ENCODE data around the gene DNAJC5.

The DNAJC5 gene

DNA sequence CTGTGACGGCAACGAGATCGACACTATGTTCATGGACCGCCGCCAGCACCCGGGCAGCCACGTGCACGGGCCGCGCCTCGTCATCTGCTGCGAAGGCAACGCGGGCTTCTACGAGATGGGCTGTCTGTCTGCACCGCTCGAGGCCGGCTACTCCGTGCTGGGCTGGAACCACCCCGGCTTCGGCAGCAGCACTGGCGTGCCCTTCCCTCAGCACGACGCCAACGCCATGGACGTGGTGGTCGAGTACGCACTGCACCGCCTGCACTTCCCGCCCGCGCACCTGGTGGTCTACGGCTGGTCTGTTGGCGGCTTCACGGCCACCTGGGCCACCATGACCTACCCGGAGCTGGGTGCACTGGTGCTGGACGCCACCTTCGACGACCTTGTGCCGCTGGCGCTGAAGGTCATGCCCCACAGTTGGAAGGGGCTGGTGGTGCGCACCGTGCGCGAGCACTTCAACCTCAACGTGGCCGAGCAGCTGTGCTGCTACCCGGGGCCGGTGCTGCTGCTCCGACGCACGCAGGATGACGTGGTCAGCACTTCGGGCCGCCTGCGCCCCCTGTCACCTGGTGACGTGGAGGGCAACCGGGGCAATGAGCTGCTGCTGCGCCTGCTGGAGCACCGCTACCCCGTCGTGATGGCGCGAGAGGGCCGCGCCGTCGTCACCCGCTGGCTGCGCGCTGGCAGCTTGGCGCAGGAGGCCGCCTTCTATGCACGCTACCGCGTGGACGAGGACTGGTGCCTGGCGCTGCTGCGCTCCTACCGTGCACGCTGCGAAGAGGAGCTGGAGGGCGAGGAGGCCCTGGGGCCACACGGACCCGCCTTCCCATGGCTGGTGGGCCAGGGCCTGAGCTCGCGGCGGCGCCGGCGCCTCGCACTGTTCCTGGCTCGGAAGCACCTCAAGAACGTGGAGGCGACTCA is 32.7 kb upstream of the DNAJC5 start:
- Histone ChIP-seq H3K27ac (ENCODE audit: low read depth, low read length) (no peak overlapping the region), H3K4me2 (ENCODE audit: low read depth, low read length, poor library complexity, severe bottlenecking) (no peak overlapping the region), H3K79me2 (ENCODE audit: insufficient read depth, low read length) (peaks cover 17% of the 10 kb centered on the region), H3K9me3 (ENCODE audit: insufficient read depth, low read length) (no peaks in the 10 kb centered on the region), H3K9me2 (replicated peaks; ENCODE audit: insufficient read depth, low read length) (no peaks in the 10 kb centered on the region), H3K36me3 (ENCODE audit: low read length) (no peaks in the 10 kb centered on the region), H4K20me1 (ENCODE audit: low read depth, low read length) (no peaks in the 10 kb centered on the region), H3K9ac (ENCODE audit: low read length) (no peak overlapping the region), H3K4me3 (ENCODE audit: insufficient read depth, low read length, poor library complexity, severe bottlenecking) (no peak overlapping the region), H3F3A (ENCODE audit: insufficient read depth) (peaks cover 8% of the 10 kb centered on the region), H3K27me3 (ENCODE audit: low read length) (no peaks in the 10 kb centered on the region), H2AFZ (ENCODE audit: low read depth, low read length, severe bottlenecking) (no peak overlapping the region)
- TF ChIP-seq, protein P1, sequence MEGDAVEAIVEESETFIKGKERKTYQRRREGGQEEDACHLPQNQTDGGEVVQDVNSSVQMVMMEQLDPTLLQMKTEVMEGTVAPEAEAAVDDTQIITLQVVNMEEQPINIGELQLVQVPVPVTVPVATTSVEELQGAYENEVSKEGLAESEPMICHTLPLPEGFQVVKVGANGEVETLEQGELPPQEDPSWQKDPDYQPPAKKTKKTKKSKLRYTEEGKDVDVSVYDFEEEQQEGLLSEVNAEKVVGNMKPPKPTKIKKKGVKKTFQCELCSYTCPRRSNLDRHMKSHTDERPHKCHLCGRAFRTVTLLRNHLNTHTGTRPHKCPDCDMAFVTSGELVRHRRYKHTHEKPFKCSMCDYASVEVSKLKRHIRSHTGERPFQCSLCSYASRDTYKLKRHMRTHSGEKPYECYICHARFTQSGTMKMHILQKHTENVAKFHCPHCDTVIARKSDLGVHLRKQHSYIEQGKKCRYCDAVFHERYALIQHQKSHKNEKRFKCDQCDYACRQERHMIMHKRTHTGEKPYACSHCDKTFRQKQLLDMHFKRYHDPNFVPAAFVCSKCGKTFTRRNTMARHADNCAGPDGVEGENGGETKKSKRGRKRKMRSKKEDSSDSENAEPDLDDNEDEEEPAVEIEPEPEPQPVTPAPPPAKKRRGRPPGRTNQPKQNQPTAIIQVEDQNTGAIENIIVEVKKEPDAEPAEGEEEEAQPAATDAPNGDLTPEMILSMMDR (IDR thresholded peaks at IDR 0.05; ENCODE audit: insufficient read depth, low read length, poor library complexity, severe bottlenecking): no peak
- TF ChIP-seq EZH2phosphoT487 (conservative IDR thresholded peaks at IDR 0.05; ENCODE audit: low read length): no peak

DNA sequence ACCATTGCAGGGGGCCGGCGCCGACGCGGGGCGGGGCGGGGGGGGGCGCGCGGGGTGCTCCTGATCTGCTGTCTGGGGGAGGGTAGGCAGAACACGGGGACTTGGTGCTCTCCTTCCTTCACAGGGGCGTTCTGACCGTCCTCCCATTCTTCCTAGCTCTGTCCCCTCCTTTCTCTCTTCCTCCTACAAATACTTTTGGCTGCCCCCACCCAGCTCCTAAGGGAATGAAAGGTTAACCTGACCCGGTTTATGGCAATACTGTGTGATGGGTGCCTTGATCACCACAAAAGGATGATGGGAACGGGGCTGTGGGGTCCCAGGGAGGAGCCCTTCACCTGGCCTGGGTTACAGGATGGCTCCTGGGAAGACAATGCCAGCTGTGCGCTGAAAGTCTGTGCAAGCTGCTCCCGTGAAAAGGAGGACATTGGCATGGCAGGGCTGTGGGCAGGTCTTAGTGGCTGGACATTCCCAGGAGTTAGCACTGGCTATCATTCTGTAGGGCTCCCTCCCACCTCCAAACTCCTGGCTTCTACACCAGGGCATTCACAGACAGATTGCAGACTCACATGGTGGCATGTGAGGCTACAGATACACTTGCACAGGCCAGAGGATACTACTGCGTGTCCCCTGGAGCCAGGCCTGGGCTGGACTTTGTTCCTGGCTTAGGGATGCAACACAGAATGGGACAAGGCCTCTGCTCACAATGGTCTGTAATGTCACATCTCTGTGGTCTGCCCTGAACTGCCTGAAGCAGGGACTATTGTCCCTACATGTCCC is 31.7 kb upstream of the DNAJC5 start:
- peak overlapping the region; percentile 77 for H3K27ac ChIP-seq (ENCODE audit: low read depth, low read length)
- no peaks in the 10 kb centered on the region for H3K9me3 ChIP-seq (ENCODE audit: insufficient read depth, low read length)
- peak overlapping the region; percentile 89 for H3K4me3 ChIP-seq (ENCODE audit: insufficient read depth, low read length, poor library complexity, severe bottlenecking)
- no peaks in the 10 kb centered on the region for H3K9me2 ChIP-seq (replicated peaks; ENCODE audit: insufficient read depth, low read length)
- no peaks in the 10 kb centered on the region for H4K20me1 ChIP-seq (ENCODE audit: low read depth, low read length)
- H3K79me2 ChIP-seq (ENCODE audit: insufficient read depth, low read length): peaks cover 17% of the 10 kb centered on the region
- H3F3A ChIP-seq (ENCODE audit: insufficient read depth): peaks cover 8% of the 10 kb centered on the region
- H3K36me3 ChIP-seq (ENCODE audit: low read length): no peaks in the 10 kb centered on the region
- peak overlapping the region; percentile 86 for H3K9ac ChIP-seq (ENCODE audit: low read length)
- H3K4me2 ChIP-seq (ENCODE audit: low read depth, low read length, poor library complexity, severe bottlenecking): peak overlapping the region; percentile 77
- H2AFZ ChIP-seq (ENCODE audit: low read depth, low read length, severe bottlenecking): peak overlapping the region; percentile 33
- TF ChIP-seq EZH2phosphoT487 (conservative IDR thresholded peaks at IDR 0.05; ENCODE audit: low read length): no peak
- TF ChIP-seq, protein P1 (IDR thresholded peaks at IDR 0.05; ENCODE audit: insufficient read depth, low read length, poor library complexity, severe bottlenecking): no peak
- no peaks in the 10 kb centered on the region for H3K27me3 ChIP-seq (ENCODE audit: low read length)

DNA sequence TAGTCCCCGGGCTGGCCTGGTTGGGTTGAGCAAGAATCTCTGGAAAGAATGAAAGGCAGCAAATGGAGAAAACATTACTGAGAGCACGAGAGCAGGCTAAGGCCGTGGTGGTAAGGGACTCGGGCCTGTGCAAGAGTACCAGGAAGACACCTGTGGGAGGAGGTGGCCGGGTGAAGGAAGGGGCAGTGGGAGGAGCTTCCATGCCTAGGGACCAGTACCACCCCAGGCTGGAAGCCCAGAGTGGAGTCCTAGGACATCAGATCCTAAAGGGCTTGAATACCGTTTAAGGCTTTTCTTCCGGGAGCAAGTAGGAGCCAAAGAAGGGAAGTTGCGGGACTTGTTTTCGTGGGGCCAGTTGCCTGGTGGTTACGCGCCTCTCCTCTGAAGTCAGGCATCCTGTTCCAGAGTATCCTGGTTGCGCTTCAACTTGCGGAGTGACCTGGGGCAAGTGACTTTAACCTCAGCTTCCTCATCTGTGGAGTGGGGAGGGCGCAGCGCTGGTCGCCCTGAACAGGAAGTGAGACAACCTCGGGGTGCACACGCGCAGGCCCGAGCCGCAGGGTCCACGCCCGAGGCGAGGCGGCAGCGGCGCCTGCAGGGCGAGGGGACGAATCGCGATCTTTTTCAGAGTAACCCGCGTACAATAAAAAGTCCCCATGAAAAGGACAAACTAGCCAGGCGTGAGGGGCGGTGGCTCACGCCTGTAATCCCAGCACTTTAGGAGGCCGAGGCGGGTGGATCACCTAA is 31.0 kb upstream of the DNAJC5 start:
- H3K9ac ChIP-seq (ENCODE audit: low read length): peak overlapping the region; percentile 86
- peak overlapping the region; percentile 89 for H3K4me3 ChIP-seq (ENCODE audit: insufficient read depth, low read length, poor library complexity, severe bottlenecking)
- peak overlapping the region; percentile 77 for H3K27ac ChIP-seq (ENCODE audit: low read depth, low read length)
- TF ChIP-seq EZH2phosphoT487 (conservative IDR thresholded peaks at IDR 0.05; ENCODE audit: low read length): no peak
- TF ChIP-seq, protein P1 (IDR thresholded peaks at IDR 0.05; ENCODE audit: insufficient read depth, low read length, poor library complexity, severe bottlenecking): peak; percentile 49
- no peaks in the 10 kb centered on the region for H3K36me3 ChIP-seq (ENCODE audit: low read length)
- no peaks in the 10 kb centered on the region for H4K20me1 ChIP-seq (ENCODE audit: low read depth, low read length)
- H3K79me2 ChIP-seq (ENCODE audit: insufficient read depth, low read length): peaks cover 17% of the 10 kb centered on the region
- H3K27me3 ChIP-seq (ENCODE audit: low read length): no peaks in the 10 kb centered on the region
- H3F3A ChIP-seq (ENCODE audit: insufficient read depth): peaks cover 8% of the 10 kb centered on the region
- H3K9me3 ChIP-seq (ENCODE audit: insufficient read depth, low read length): no peaks in the 10 kb centered on the region
- peak overlapping the region; percentile 77 for H3K4me2 ChIP-seq (ENCODE audit: low read depth, low read length, poor library complexity, severe bottlenecking)
- H3K9me2 ChIP-seq (replicated peaks; ENCODE audit: insufficient read depth, low read length): no peaks in the 10 kb centered on the region
- peak overlapping the region; percentile 73 for H2AFZ ChIP-seq (ENCODE audit: low read depth, low read length, severe bottlenecking)

Data from SU-DHL-6 (cell line).